Measurements from ENCODE around the gene TBRG1. TPM values are rescaled to one million over a fixed set of nuclear protein-coding genes. Genes with fewer than 3 reads are reported as not detected.

Gene TBRG1
- total and polyA plus RNA-seq, 2 of the 8 experiments (the other 6 are each of a cell fraction or from before 2014, with no cell fraction given), result 16.3 to 26.7 TPM

DNA sequence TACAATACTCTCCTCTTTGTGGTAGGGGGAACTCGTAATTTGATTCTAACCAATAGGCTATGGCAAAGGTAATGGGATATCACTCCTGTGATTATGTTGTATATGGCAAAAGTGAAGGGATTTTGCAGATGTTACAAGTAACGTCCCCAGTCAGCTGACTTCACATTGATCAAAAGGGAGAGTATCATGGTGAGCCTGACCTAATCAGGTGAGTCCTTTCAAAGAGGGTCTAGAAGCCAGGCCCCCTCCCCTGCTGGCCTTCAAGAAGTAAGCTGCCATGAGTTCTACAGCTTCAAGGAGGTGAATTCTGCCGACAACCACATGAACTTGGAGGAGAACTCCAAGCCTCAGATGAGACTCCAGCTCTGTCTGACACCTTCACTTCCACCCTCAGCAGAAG lies 20.0 kb downstream of the TBRG1 start:
- H2BK120ac ChIP-seq (replicated peaks; ENCODE audit: low read depth, low read length), result no peak overlapping the region
- H3K56ac ChIP-seq (replicated peaks; ENCODE audit: insufficient read length, low read depth, low read length), result no peak overlapping the region
- no peak overlapping the region for H3K18ac ChIP-seq (ENCODE audit: extremely low read depth, low read length)
- H4K20me1 ChIP-seq (replicated peaks in 1 of 2; ENCODE audit: control insufficient read depth in 1 of 2, insufficient read depth in 2 of 2, low read length in 2 of 2), result no peaks in the 10 kb centered on the region
- no peak overlapping the region for H3K4me3 ChIP-seq (ENCODE audit: extremely low read depth in 1 of 4, insufficient read depth in 2 of 4, low read depth in 3 of 4, low read length in 4 of 4)
- no peaks in the 10 kb centered on the region; the same call in 1 of the 2 replicates for H3K23me2 ChIP-seq (ENCODE audit: low read depth, low read length)
- no peak overlapping the region for H2AK5ac ChIP-seq (ENCODE audit: low read depth, low read length)
- 89% methylated on average over 3 of the region's 3 CpGs; no CpG with 5 or more reads in 1 of the 2 experiments for WGBS, 2 experiments (ENCODE audit: extremely low coverage in 1 of 2, insufficient coverage in 1 of 2, insufficient read length in 1 of 2, insufficient replicate concordance in 2 of 2, low coverage in 1 of 2, low lambda C conversion rate in 2 of 2, missing lambda C conversion rate in 1 of 2)
- no peaks in the 10 kb centered on the region for H3K9me3 ChIP-seq (ENCODE audit: insufficient read depth in 2 of 2, low read depth in 1 of 2, low read length in 1 of 2)
- H2BK5ac ChIP-seq (ENCODE audit: low read depth, low read length), result no peak overlapping the region
- H3K4me1 ChIP-seq (replicated peaks in 1 of 4; ENCODE audit: control insufficient read depth in 3 of 4, insufficient read depth in 4 of 4, low read length in 3 of 4), result peaks cover 0 to 6% (median 2%) of the 10 kb centered on the region in 4 experiments; a peak in 3 of 7 replicates
- no peak overlapping the region for H3K27ac ChIP-seq (ENCODE audit: low read depth, low read length)
- H2BK12ac ChIP-seq (ENCODE audit: low read depth, low read length), result no peak overlapping the region
- H3K27me3 ChIP-seq (replicated peaks in 1 of 4; ENCODE audit: control insufficient read depth in 3 of 4, extremely low read depth in 1 of 4, insufficient read depth in 3 of 4, low read length in 3 of 4), result no peaks in the 10 kb centered on the region
- no peak overlapping the region for H2BK20ac ChIP-seq (ENCODE audit: low read length)
- DNase-seq (ENCODE audit: low read depth in 1 of 2, low spot score in 2 of 2) (no peak), FAIRE-seq (no peak)
- H3K36me3 ChIP-seq (ENCODE audit: control insufficient read depth in 2 of 4, insufficient read depth in 4 of 4, low read length in 3 of 4), result peaks cover 0 to 5% (median 0%) of the 10 kb centered on the region in 4 experiments; a peak in 3 of 8 replicates
- no peak overlapping the region for H3K4me2 ChIP-seq (ENCODE audit: insufficient read depth in 1 of 2, low read depth in 2 of 2, low read length in 2 of 2)
- no peak overlapping the region for H3K4ac ChIP-seq (replicated peaks; ENCODE audit: insufficient read length, low read depth, low read length)
- no peak overlapping the region for H4K91ac ChIP-seq (replicated peaks; ENCODE audit: insufficient read length, low read length)
- CTCF ChIA-PET (ENCODE audit: partially characterized antibody), result interaction anchor here (0.8 to 8.6 kb wide), 11 partner anchors 12 to 237 kb away, joined by 3 to 69 read pairs (median 3); partner anchors contain the start of gene ESAM
- no peaks in the 10 kb centered on the region for H3K79me1 ChIP-seq (ENCODE audit: low read depth, low read length)
- no peak overlapping the region for H4K8ac ChIP-seq (ENCODE audit: extremely low read depth, insufficient read depth, low read length)
- POLR2A ChIA-PET (ENCODE audit: partially characterized antibody), result no interaction called here
- no peaks in the 10 kb centered on the region for H3K79me2 ChIP-seq (ENCODE audit: control insufficient read depth in 1 of 2, insufficient read depth in 2 of 2, low read length in 2 of 2)
- H4K5ac ChIP-seq (ENCODE audit: insufficient read length, low read depth, low read length), result no peak overlapping the region
- no peak overlapping the region for H2BK15ac ChIP-seq (ENCODE audit: low read length)
- H3K9ac ChIP-seq (replicated peaks in 1 of 4; ENCODE audit: extremely low read depth in 1 of 4, low read depth in 3 of 4, low read length in 3 of 4), result no peak overlapping the region
- H3K23ac ChIP-seq (ENCODE audit: insufficient read length), result no peak overlapping the region
- H3K14ac ChIP-seq (ENCODE audit: insufficient read length), result no peak overlapping the region
- no peak overlapping the region for H2AFZ ChIP-seq (ENCODE audit: low read length)
- TF ChIP-seq RAD21 (IDR thresholded peaks at IDR 0.05 in 1 of 2, conservative IDR thresholded peaks at IDR 0.05 in 1 of 2; ENCODE audit: low read depth in 2 of 2, low read length in 2 of 2) (no peak), SP4 (IDR thresholded peaks at IDR 0.05; ENCODE audit: low read length) (no peak), JUND (IDR thresholded peaks at IDR 0.05; ENCODE audit: low read length) (no peak), BACH1 (IDR thresholded peaks at IDR 0.05; ENCODE audit: low read length) (no peak), EP300 (IDR thresholded peaks at IDR 0.05; ENCODE audit: borderline replicate concordance in 1 of 2, low read depth in 2 of 2, low read length in 2 of 2) (no peak), NRF1 (IDR thresholded peaks at IDR 0.05; ENCODE audit: low read depth, low read length) (no peak), TAF7 (optimal IDR thresholded peaks at IDR 0.05; ENCODE audit: borderline replicate concordance, low read depth, low read length) (no peak), PHF8 (conservative IDR thresholded peaks at IDR 0.05; ENCODE audit: low read depth, low read length) (no peak), GABPA (IDR thresholded peaks at IDR 0.05; ENCODE audit: borderline replicate concordance, insufficient read depth, low read length) (no peak), KDM1A (IDR thresholded peaks at IDR 0.05; ENCODE audit: borderline replicate concordance, low read length) (no peak), CEBPB (IDR thresholded peaks at IDR 0.05; ENCODE audit: low read depth, low read length) (no peak), GTF2F1 (IDR thresholded peaks at IDR 0.05; ENCODE audit: borderline replicate concordance, low read depth, low read length) (no peak), POLR2A (IDR thresholded peaks at IDR 0.05; ENCODE audit: control extremely low read depth in 1 of 2, low read depth in 2 of 2, low read length in 2 of 2) (no peak)
- TF ChIP-seq, protein P1, sequence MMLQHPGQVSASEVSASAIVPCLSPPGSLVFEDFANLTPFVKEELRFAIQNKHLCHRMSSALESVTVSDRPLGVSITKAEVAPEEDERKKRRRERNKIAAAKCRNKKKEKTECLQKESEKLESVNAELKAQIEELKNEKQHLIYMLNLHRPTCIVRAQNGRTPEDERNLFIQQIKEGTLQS (IDR thresholded peaks at IDR 0.05; ENCODE audit: insufficient read depth, low read depth, low read length), result no peak

Measured in H1 (cell line).